ENCODE measurements around the gene STK39. TPM values are rescaled to one million over a fixed set of nuclear protein-coding genes. Genes with fewer than 3 reads are reported as not detected.

The STK39 gene
- total RNA-seq, 2 experiments from 2014 or later = 17.7 to 41.1 TPM

- Histone ChIP-seq H3K36me3 (ENCODE audit: insufficient read depth, low read length) (no peaks in the 10 kb centered on the region), H4K20me1 (ENCODE audit: insufficient read depth, low read length) (no peaks in the 10 kb centered on the region), H3K9me3 (ENCODE audit: low read length) (no peaks in the 10 kb centered on the region), H3K4me3 (ENCODE audit: low read depth, low read length, poor library complexity, severe bottlenecking) (no peak overlapping the region), H3K4me1 (ENCODE audit: insufficient read depth, low read length, poor library complexity, severe bottlenecking) (no peaks in the 10 kb centered on the region), H3K27ac (ENCODE audit: low read depth, low read length, poor library complexity, severe bottlenecking) (no peak overlapping the region), H3K79me2 (ENCODE audit: insufficient read depth, low read depth, low read length) (no peaks in the 10 kb centered on the region), H3K9me2 (ENCODE audit: insufficient read depth, low read length) (no peaks in the 10 kb centered on the region), H2AFZ (ENCODE audit: low read length) (no peak overlapping the region), H3K4me2 (ENCODE audit: low read length) (no peak overlapping the region)
- intact Hi-C loops (cut with micrococcal nuclease; ENCODE audit: unreplicated experiment) = no loop called here
- ChIA-PET CTCF (ENCODE audit: unreplicated experiment) (no interaction called here), POLR2A (interaction anchor here (1.0 kb wide), 1 partner anchor 9 kb away, joined by 4 read pairs; no protein-coding TSS in a partner anchor)
- no peak for TF ChIP-seq CTCF (conservative IDR thresholded peaks at IDR 0.05; ENCODE audit: low read length)
- no peak for TF ChIP-seq EZH2phosphoT487 (IDR thresholded peaks at IDR 0.05; ENCODE audit: borderline replicate concordance, low read depth, low read length)
- no peak for DNase-seq (ENCODE audit: low spot score)
- BruUV-seq (replicated peaks) = no TSS peak
These were observed 267.0 kb downstream of the STK39 start for GRCh38 chr2:167980439-167980838.

GRCh38 chr2:167972746-167973145 is 274.6 kb downstream of the STK39 start:
- TF ChIP-seq EZH2phosphoT487 (IDR thresholded peaks at IDR 0.05; ENCODE audit: borderline replicate concordance, low read depth, low read length) (no peak), CTCF (conservative IDR thresholded peaks at IDR 0.05; ENCODE audit: low read length) (no peak)
- H3K79me2 ChIP-seq (ENCODE audit: insufficient read depth, low read depth, low read length) = no peaks in the 10 kb centered on the region
- ChIA-PET CTCF (ENCODE audit: unreplicated experiment) (no interaction called here), POLR2A (interaction anchor here (0.6 kb wide), 1 partner anchor 877 kb away, joined by 3 read pairs; no protein-coding TSS in a partner anchor)
- 0 out of 2 replicates have a peak, but pooled peaks cover 3% of the 10 kb centered on the region for H3K36me3 ChIP-seq (ENCODE audit: insufficient read depth, low read length)
- intact Hi-C loops (cut with micrococcal nuclease; ENCODE audit: unreplicated experiment) = no loop called here
- H4K20me1 ChIP-seq (ENCODE audit: insufficient read depth, low read length) = no peaks in the 10 kb centered on the region
- H3K4me2 ChIP-seq (ENCODE audit: low read length) = no peak overlapping the region
- no peaks in the 10 kb centered on the region for H3K9me2 ChIP-seq (ENCODE audit: insufficient read depth, low read length)
- no peaks in the 10 kb centered on the region for H3K4me1 ChIP-seq (ENCODE audit: insufficient read depth, low read length, poor library complexity, severe bottlenecking)
- H3K9me3 ChIP-seq (ENCODE audit: low read length) = peaks cover 28% of the 10 kb centered on the region
- no peak overlapping the region for H3K27ac ChIP-seq (ENCODE audit: low read depth, low read length, poor library complexity, severe bottlenecking)
- no peak overlapping the region for H2AFZ ChIP-seq (ENCODE audit: low read length)
- H3K4me3 ChIP-seq (ENCODE audit: low read depth, low read length, poor library complexity, severe bottlenecking) = no peak overlapping the region
- no TSS peak for BruUV-seq (replicated peaks)
- no peak for DNase-seq (ENCODE audit: low spot score)

- POLR2A ChIA-PET = no interaction called here
- Histone ChIP-seq H3K9me3 (ENCODE audit: low read length) (peaks cover 28% of the 10 kb centered on the region), H3K79me2 (ENCODE audit: insufficient read depth, low read depth, low read length) (no peaks in the 10 kb centered on the region), H2AFZ (ENCODE audit: low read length) (no peak overlapping the region), H3K4me2 (ENCODE audit: low read length) (no peak overlapping the region), H3K9me2 (ENCODE audit: insufficient read depth, low read length) (no peaks in the 10 kb centered on the region), H3K27ac (ENCODE audit: low read depth, low read length, poor library complexity, severe bottlenecking) (no peak overlapping the region), H3K36me3 (ENCODE audit: insufficient read depth, low read length) (0 out of 2 replicates have a peak, but pooled peaks cover 3% of the 10 kb centered on the region), H3K4me3 (ENCODE audit: low read depth, low read length, poor library complexity, severe bottlenecking) (no peak overlapping the region), H4K20me1 (ENCODE audit: insufficient read depth, low read length) (no peaks in the 10 kb centered on the region), H3K4me1 (ENCODE audit: insufficient read depth, low read length, poor library complexity, severe bottlenecking) (no peaks in the 10 kb centered on the region)
- no peak for DNase-seq (ENCODE audit: low spot score)
- no TSS peak for BruUV-seq (replicated peaks)
- no peak for TF ChIP-seq EZH2phosphoT487 (IDR thresholded peaks at IDR 0.05; ENCODE audit: borderline replicate concordance, low read depth, low read length)
- no peak for TF ChIP-seq CTCF (conservative IDR thresholded peaks at IDR 0.05; ENCODE audit: low read length)
- intact Hi-C loops (cut with micrococcal nuclease; ENCODE audit: unreplicated experiment) = no loop called here
- CTCF ChIA-PET (ENCODE audit: unreplicated experiment) = no interaction called here
These were observed 275.4 kb downstream of the STK39 start for GRCh38 chr2:167972020-167972419.
